Prostate gland (tissue), 2 donors: ENCODE results near the gene HSDL2.

Experiments
- CTCF ChIP-seq, 4 experiments: fragments of 200-600 bp in 2 of 4; fragments of 450-650 bp in 2 of 4; sonication (generic) in 2 of 4; IDR thresholded peaks; 1 replicate in 3 of 4; 2 replicates in 1 of 4; pipeline ENCODE4 v1.5.1; 2016 to 2019; ENCODE audit warnings: antibody characterized with exemption in 4 of 4, mild to moderate bottlenecking in 2 of 4, moderate library complexity in 2 of 4
- POLR2A ChIP-seq: fragments of 450-650 bp; IDR thresholded peaks from one replicate; pipeline ENCODE4 v1.6.1; 2016; ENCODE audit warnings: antibody characterized with exemption, mild to moderate bottlenecking
- POLR2AphosphoS5 ChIP-seq: sonication (generic); formaldehyde crosslinking; IDR thresholded peaks from one replicate; pipeline ENCODE4 v1.6.1; 2017; ENCODE audit warnings: antibody characterized with exemption

GRCh38 chr9:112500842-112501241 lies 120.9 kb downstream of the HSDL2 start:
- TF ChIP-seq CTCF (IDR thresholded peaks at IDR 0.05) (no peak), POLR2AphosphoS5 (no peak), POLR2A (no peak)
